ENCODE data around the gene PDCD7. TPM values are rescaled to one million over a fixed set of nuclear protein-coding genes. Genes with fewer than 3 reads are reported as not detected.
A peak's percentile ranks its signal among the peaks of the same experiment; 100 is the strongest.
"Not testable (repeated sequence)": the region's sequence is repeated elsewhere in the genome, so short reads cannot be mapped to it uniquely, and the experiment has no call there.

PDCD7 gene
- polyA plus RNA-seq, 2 of the 4 experiments (the other 2 are of a cell fraction), result 19.0 to 23.7 TPM

GRCh38 chr15:65074946-65075345 is 58.7 kb downstream of the PDCD7 start:
- CTCF ChIA-PET, result interaction anchor here (1.0 to 32.9 kb wide), 5 partner anchors 11 to 53 kb away, joined by 3 to 1280 read pairs (median 75); partner anchors contain the start of genes MTFMT, RASL12 and SLC51B
- H3K4me1 ChIP-seq; DNase-seq (ENCODE audit: low read depth in 1 of 2, low spot score in 1 of 2); ATAC-seq; H3K4me2 ChIP-seq; FAIRE-seq; POLR2A ChIA-PET; H3K27ac ChIP-seq; H3K9me3 ChIP-seq; H3K4me3 ChIP-seq: not testable (repeated sequence)
- WGBS (ENCODE audit: missing lambda C conversion rate), result 94% methylated on average over 14 of the region's 22 CpGs

GRCh38 chr15:65072617-65073016 is 61.0 kb downstream of the PDCD7 start:
- WGBS (ENCODE audit: missing lambda C conversion rate), result 87% methylated on average over 3 of the region's 3 CpGs
- Histone ChIP-seq H3K27ac (no peak overlapping the region), H3K4me1 (peaks cover 5% of the 10 kb centered on the region; the same call in 2 of the 3 replicates), H3K4me2 (no peak overlapping the region), H3K4me3 (no peak overlapping the region), H3K9me3 (no peaks in the 10 kb centered on the region)
- FAIRE-seq (no peak), DNase-seq (ENCODE audit: low read depth in 1 of 2, low spot score in 1 of 2) (no peak), ATAC-seq (no peak)
- no peak for TF ChIP-seq SMC3 (IDR thresholded peaks at IDR 0.05)
- no peak for TF ChIP-seq ZNF302 (CRISPR knock-in tag; IDR thresholded peaks at IDR 0.05)
- TF ChIP-seq GATA3 (IDR thresholded peaks at IDR 0.05; ENCODE audit: borderline replicate concordance), result no peak
- POLR2A ChIA-PET, result no interaction called here
- CTCF ChIA-PET, result interaction anchor here (7.3 to 32.9 kb wide), 3 partner anchors 13 to 39 kb away, joined by 75 to 1280 read pairs (median 254); partner anchors contain the start of genes MTFMT, RASL12 and SLC51B

GRCh38 chr15:65072027-65072426 is 61.6 kb downstream of the PDCD7 start:
- Histone ChIP-seq H3K4me3 (no peak overlapping the region), H3K4me2 (no peak overlapping the region), H3K9me3 (no peaks in the 10 kb centered on the region), H3K27ac (no peak overlapping the region; a peak in 1 of 6 replicates), H3K4me1 (peaks cover 5% of the 10 kb centered on the region; the same call in 2 of the 3 replicates)
- TF ChIP-seq CTCF (IDR thresholded peaks at IDR 0.05), result no peak
- WGBS (ENCODE audit: missing lambda C conversion rate), result 100% methylated on average over 1 of the region's 1 CpG
- DNase-seq (ENCODE audit: low read depth in 1 of 2, low spot score in 1 of 2) (no peak), ATAC-seq (no peak), FAIRE-seq (no peak)
- ChIA-PET CTCF (interaction anchor here (7.3 to 32.9 kb wide), 3 partner anchors 14 to 39 kb away, joined by 75 to 1280 read pairs (median 254); partner anchors contain the start of genes MTFMT, RASL12 and SLC51B), POLR2A (no interaction called here)

- Histone ChIP-seq H3K9me3 (no peaks in the 10 kb centered on the region), H3K4me3 (no peak overlapping the region), H3K27ac (no peak overlapping the region; a peak in 1 of 6 replicates), H3K4me1 (peaks cover 5% of the 10 kb centered on the region; the same call in 2 of the 3 replicates), H3K4me2 (no peak overlapping the region)
- 75% methylated on average over 5 of the region's 5 CpGs for WGBS (ENCODE audit: missing lambda C conversion rate)
- no peak for TF ChIP-seq JUNB (IDR thresholded peaks at IDR 0.05)
- TF ChIP-seq ZNF302 (CRISPR knock-in tag; IDR thresholded peaks at IDR 0.05), result no peak
- TF ChIP-seq RFX5 (IDR thresholded peaks at IDR 0.05), result no peak
- TF ChIP-seq GATA3 (IDR thresholded peaks at IDR 0.05; ENCODE audit: borderline replicate concordance), result no peak
- no peak for TF ChIP-seq CBX8 (IDR thresholded peaks at IDR 0.05)
- ChIA-PET POLR2A (no interaction called here), CTCF (interaction anchor here (32.9 to 33.7 kb wide), 2 partner anchors 2 to 17 kb away, joined by 1280 read pairs; partner anchors contain the start of genes KBTBD13, RASL12 and SLC51B)
- DNase-seq (ENCODE audit: low read depth in 1 of 2, low spot score in 1 of 2), result no peak
- peak in 1 of 2 experiments; percentile 20; a peak in 2 of 6 replicates for ATAC-seq
- FAIRE-seq, result no peak
Measured at GRCh38 chr15:65071381-65071811, 62.2 kb downstream of the PDCD7 start.

- peaks cover 5% of the 10 kb centered on the region; the same call in 2 of the 3 replicates for H3K4me1 ChIP-seq
- ChIA-PET CTCF (interaction anchor here (1.0 to 33.7 kb wide), 7 partner anchors 4 to 227 kb away, joined by 3 to 1280 read pairs (median 7); partner anchors contain the start of genes KBTBD13, RASL12, SLC51B and UBAP1L), POLR2A (interaction anchor here (0.6 kb wide), 1 partner anchor 462 kb away, joined by 10 read pairs; no protein-coding TSS in a partner anchor)
- H3K27ac ChIP-seq, result no peak overlapping the region
- FAIRE-seq (no peak), DNase-seq (ENCODE audit: low read depth in 1 of 2, low spot score in 1 of 2) (no peak), ATAC-seq (no peak)
- WGBS (ENCODE audit: missing lambda C conversion rate), result 72% methylated on average over 5 of the region's 5 CpGs
- no peak overlapping the region for H3K4me3 ChIP-seq
- no peaks in the 10 kb centered on the region for H3K9me3 ChIP-seq
- no peak overlapping the region for H3K4me2 ChIP-seq
- no peak for TF ChIP-seq HMGXB4 (CRISPR knock-in tag; IDR thresholded peaks at IDR 0.05; ENCODE audit: borderline replicate concordance)
- TF ChIP-seq SREBF2 (IDR thresholded peaks at IDR 0.05), result no peak
- TF ChIP-seq CBX8 (IDR thresholded peaks at IDR 0.05), result no peak
- TF ChIP-seq CHD2 (IDR thresholded peaks at IDR 0.05; ENCODE audit: low read length, partially characterized antibody), result no peak
Measured at GRCh38 chr15:65069779-65070546, 63.6 kb downstream of the PDCD7 start.
